H1 (cell line): ENCODE results near the gene POLR3A. TPM values are rescaled to one million over a fixed set of nuclear protein-coding genes. Genes with fewer than 3 reads are reported as not detected.

Experiments used
- CTCF ChIA-PET: fragments of 300-600 bp; sonication (Branson Sonifier 250); formaldehyde crosslinking; loops from one replicate; lab custom pipeline; 2021; ENCODE audit not compliant: partially characterized antibody; lab: Charles Lee
- POLR2A ChIA-PET: fragments of 300-600 bp; sonication (Branson Sonifier 250); formaldehyde crosslinking; loops from one replicate; lab custom pipeline; 2021; ENCODE audit warnings: inconsistent platforms; ENCODE audit not compliant: partially characterized antibody; lab: Charles Lee
- DNase-seq, 2 experiments: peaks; one replicate each; pipeline versions ENCODE4 v3.0.0 to v3.0.0-alpha.2; 2010 to 2022; ENCODE audit warnings: low spot score in 2 of 2, low read depth in 1 of 2, mixed read lengths in 1 of 2
- FAIRE-seq: peaks from 2 replicates; lab custom pipeline; 2011; peaks lifted over from hg19 to GRCh38; lab: Jason Lieb, UNC
- H2AFZ ChIP-seq: 2 replicates; pipeline ENCODE4 v1.8.1; 2012; ENCODE audit warnings: low read length, inconsistent platforms
- H2AK5ac ChIP-seq: 2 replicates; pipeline ENCODE4 v1.6.1; 2013; ENCODE audit warnings: low read depth, low read length
- H2BK120ac ChIP-seq: replicated peaks from 2 replicates; pipeline ENCODE3; 2013; ENCODE audit warnings: low read depth, low read length, inconsistent platforms
- H2BK12ac ChIP-seq: 2 replicates; pipeline ENCODE4 v1.6.1; 2013; ENCODE audit warnings: low read depth, low read length
- H2BK15ac ChIP-seq: 2 replicates; pipeline ENCODE4 v1.6.1; 2013; ENCODE audit warnings: low read length
- H2BK20ac ChIP-seq: 2 replicates; pipeline ENCODE4 v1.6.1; 2013; ENCODE audit warnings: low read length
- H2BK5ac ChIP-seq: 2 replicates; pipeline ENCODE4 v1.6.1; 2013; ENCODE audit warnings: low read depth, low read length
- H3K14ac ChIP-seq: 2 replicates; pipeline ENCODE4 v1.6.1; 2013; ENCODE audit warnings: inconsistent platforms; ENCODE audit not compliant: insufficient read length
- H3K18ac ChIP-seq: 2 replicates; pipeline ENCODE4 v1.6.1; 2013; ENCODE audit warnings: low read length; ENCODE audit errors: extremely low read depth
- H3K23ac ChIP-seq: 2 replicates; pipeline ENCODE4 v1.6.1; 2013; ENCODE audit warnings: inconsistent platforms; ENCODE audit not compliant: insufficient read length
- H3K23me2 ChIP-seq: 2 replicates; pipeline ENCODE4 v1.6.1; 2013; ENCODE audit warnings: low read depth, low read length
- H3K27ac ChIP-seq: 2 replicates; pipeline ENCODE4 v1.6.1; 2011; ENCODE audit warnings: low read depth, low read length, inconsistent platforms
- H3K27me3 ChIP-seq, 4 experiments: replicated peaks in 1 of 4; 1 replicate in 1 of 4; 2 replicates in 3 of 4; pipeline versions ENCODE4 v1.6.1 to v1.8.1; 2011 to 2013; ENCODE audit warnings: low read length in 3 of 4, mild to moderate bottlenecking in 3 of 4, inconsistent platforms in 2 of 4, mixed read lengths in 2 of 4, moderate library complexity in 1 of 4; ENCODE audit not compliant: control insufficient read depth in 3 of 4, insufficient read depth in 3 of 4; ENCODE audit errors: extremely low read depth in 1 of 4
- H3K36me3 ChIP-seq, 4 experiments: 2 replicates each; pipeline versions ENCODE4 v1.6.1 to v1.8.1; 2011 to 2013; ENCODE audit warnings: mild to moderate bottlenecking in 4 of 4, low read length in 3 of 4, moderate library complexity in 2 of 4, control low read depth in 1 of 4, inconsistent platforms in 1 of 4; ENCODE audit not compliant: insufficient read depth in 4 of 4, control insufficient read depth in 2 of 4
- H3K4ac ChIP-seq: replicated peaks from 2 replicates; pipeline ENCODE3; 2013; ENCODE audit warnings: low read length, low read depth, mixed read lengths, inconsistent platforms; ENCODE audit not compliant: insufficient read length
- H3K4me1 ChIP-seq, 4 experiments: replicated peaks in 1 of 4; 1 replicate in 1 of 4; 2 replicates in 3 of 4; pipeline versions ENCODE4 v1.6.1 to v1.8.1; 2011 to 2013; ENCODE audit warnings: low read length in 3 of 4, inconsistent platforms in 2 of 4, mixed read lengths in 1 of 4; ENCODE audit not compliant: insufficient read depth in 4 of 4, control insufficient read depth in 3 of 4
- H3K4me2 ChIP-seq, 2 experiments: 2 replicates each; pipeline versions ENCODE4 v1.6.1 to v1.8.1; 2011 to 2013; ENCODE audit warnings: low read depth in 2 of 2, low read length in 2 of 2, control low read depth in 1 of 2, inconsistent platforms in 1 of 2, mild to moderate bottlenecking in 1 of 2; ENCODE audit not compliant: insufficient read depth in 1 of 2
- H3K4me3 ChIP-seq, 4 experiments: fragments of 200-600, 300-600 bp in 1 of 4; sonication (generic), shearing (Covaris generic), sonication (Bioruptor Twin) in 1 of 4; 2 replicates each; pipeline versions ENCODE4 v1.5.1 to v1.8.1; 2011 to 2016; ENCODE audit warnings: low read length in 4 of 4, low read depth in 3 of 4, control low read depth in 2 of 4, inconsistent platforms in 2 of 4, mild to moderate bottlenecking in 2 of 4, mixed read lengths in 1 of 4, moderate library complexity in 1 of 4; ENCODE audit not compliant: insufficient read depth in 2 of 4; ENCODE audit errors: extremely low read depth in 1 of 4
- H3K56ac ChIP-seq: replicated peaks from 2 replicates; pipeline ENCODE3; 2013; ENCODE audit warnings: low read depth, mild to moderate bottlenecking, mixed read lengths, low read length, inconsistent platforms; ENCODE audit not compliant: insufficient read length
- H3K79me1 ChIP-seq: 2 replicates; pipeline ENCODE4 v1.6.1; 2013; ENCODE audit warnings: low read depth, low read length, control low read depth
- H3K79me2 ChIP-seq, 2 experiments: 2 replicates each; pipeline versions ENCODE4 v1.6.1 to v1.8.1; 2012 to 2013; ENCODE audit warnings: low read length in 2 of 2, mild to moderate bottlenecking in 2 of 2, inconsistent platforms in 1 of 2; ENCODE audit not compliant: insufficient read depth in 2 of 2, control insufficient read depth in 1 of 2
- H3K9ac ChIP-seq, 4 experiments: replicated peaks in 1 of 4; 1 replicate in 1 of 4; 2 replicates in 3 of 4; pipeline versions ENCODE4 v1.6.1 to v1.8.1; 2011 to 2013; ENCODE audit warnings: low read depth in 3 of 4, low read length in 3 of 4, control low read depth in 2 of 4, mild to moderate bottlenecking in 2 of 4, moderate library complexity in 2 of 4, inconsistent platforms in 1 of 4; ENCODE audit errors: extremely low read depth in 1 of 4
- H3K9me3 ChIP-seq, 2 experiments: 2 replicates each; pipeline versions ENCODE4 v1.6.1 to v1.8.1; 2012 to 2013; ENCODE audit warnings: mild to moderate bottlenecking in 2 of 2, moderate library complexity in 2 of 2, control low read depth in 1 of 2, inconsistent platforms in 1 of 2, low read depth in 1 of 2, low read length in 1 of 2, mixed read lengths in 1 of 2; ENCODE audit not compliant: insufficient read depth in 2 of 2
- H4K20me1 ChIP-seq, 2 experiments: replicated peaks in 1 of 2; 2 replicates each; pipeline versions ENCODE3 to v1.8.1; 2011 to 2013; ENCODE audit warnings: inconsistent platforms in 2 of 2, low read length in 2 of 2, mild to moderate bottlenecking in 1 of 2; ENCODE audit not compliant: insufficient read depth in 2 of 2, control insufficient read depth in 1 of 2
- H4K5ac ChIP-seq: 2 replicates; pipeline ENCODE4 v1.6.1; 2013; ENCODE audit warnings: low read length, low read depth, mixed read lengths, inconsistent platforms; ENCODE audit not compliant: insufficient read length
- H4K8ac ChIP-seq: 2 replicates; pipeline ENCODE4 v1.8.0; 2013; ENCODE audit warnings: mild to moderate bottlenecking, moderate library complexity, low read length, inconsistent platforms; ENCODE audit not compliant: insufficient read depth; ENCODE audit errors: extremely low read depth
- H4K91ac ChIP-seq: replicated peaks from 2 replicates; pipeline ENCODE3; 2013; ENCODE audit warnings: low read length, mixed read lengths, inconsistent platforms; ENCODE audit not compliant: insufficient read length
- KDM1A ChIP-seq: fragments of 200-600, 300-600 bp; sonication (generic); IDR thresholded peaks from 2 replicates; pipeline ENCODE4 v1.7.1; 2016; ENCODE audit warnings: mild to moderate bottlenecking, low read length, borderline replicate concordance
- NANOG ChIP-seq: IDR thresholded peaks from 2 replicates; pipeline ENCODE4 v1.6.1; 2011; ENCODE audit warnings: low read length, low read depth, mild to moderate bottlenecking, inconsistent platforms; ENCODE audit not compliant: insufficient read depth, poor library complexity, severe bottlenecking
- WGBS, 2 experiments: shearing (Covaris generic) in 1 of 2; methylation state at CpG; one replicate each; pipeline versions ENCODE4 v1.1.6 to v1.1.7; 2013 to 2015; ENCODE audit warnings: low lambda C conversion rate in 2 of 2, mixed read lengths in 2 of 2, inconsistent platforms in 1 of 2, low coverage in 1 of 2, missing lambda C conversion rate in 1 of 2; ENCODE audit not compliant: insufficient replicate concordance in 2 of 2, insufficient coverage in 1 of 2, insufficient read length in 1 of 2; ENCODE audit errors: extremely low coverage in 1 of 2, missing lambda C conversion rate in 1 of 2; 5-methylcytosine and 5-hydroxymethylcytosine counted together
- polyA plus RNA-seq, 7 experiments: library from polyadenylated mRNA; depleted of rRNA in 3 of 7; stranded (reverse) in 5 of 7; unstranded in 2 of 7; fragments of >200 nt in 5 of 7; fragments of 200-250 nt in 2 of 7; gene quantifications; 1 replicate in 5 of 7; 2 replicates in 1 of 7; 4 replicates in 1 of 7; pipeline versions ENCODE4 v1.2.1 to v1.2.3, GENCODE V29; 2011 to 2013; ENCODE audit warnings: missing spikeins in 2 of 7, mixed read lengths in 2 of 7
- total RNA-seq: library from RNA; stranded (reverse); fragmentation: NEBNext Ultra II Directional; extraction: Animal tissue kit (Norgen Biotek cat#: 25700); gene quantifications from 2 replicates; pipeline ENCODE4 v1.2.1, GENCODE V29; 2021

The POLR3A gene
- total and polyA plus RNA-seq, 2 of the 8 experiments (the other 6 are each of a cell fraction or from before 2014, with no cell fraction given) = 11.3 to 38.6 TPM

DNA sequence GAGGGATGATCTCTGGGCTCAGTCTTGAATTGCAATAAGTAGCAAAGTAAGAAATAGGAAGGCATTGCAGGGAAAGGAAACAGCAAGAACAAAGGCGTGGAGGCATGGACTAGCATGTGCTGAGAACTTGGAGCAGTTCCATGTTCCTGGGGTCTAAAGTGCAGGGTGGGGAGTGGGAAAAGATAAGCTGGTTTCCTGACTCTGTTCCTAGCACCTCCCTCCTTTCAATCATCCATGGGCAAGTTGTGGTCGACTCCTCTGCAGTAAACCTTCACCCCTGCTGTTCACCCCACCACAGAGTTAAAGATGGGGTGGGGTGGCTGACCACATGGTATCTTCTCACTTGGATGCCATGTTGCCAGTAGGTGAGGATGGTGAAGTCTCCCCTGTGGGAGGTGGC is 33.9 kb upstream of the POLR3A start:
- Histone ChIP-seq H2BK15ac (no peak overlapping the region), H3K4me1 (peaks cover 0 to 4% (median 0%) of the 10 kb centered on the region in 4 experiments; a peak in 2 of 7 replicates), H3K18ac (no peak overlapping the region), H4K5ac (no peak overlapping the region), H4K20me1 (no peaks in the 10 kb centered on the region), H3K4ac (no peak overlapping the region), H3K79me2 (no peaks in the 10 kb centered on the region), H3K14ac (no peak overlapping the region), H3K79me1 (no peaks in the 10 kb centered on the region), H2AFZ (no peak overlapping the region), H3K9me3 (no peaks in the 10 kb centered on the region), H2BK20ac (no peak overlapping the region), H2BK12ac (no peak overlapping the region), H2BK5ac (no peak overlapping the region), H2BK120ac (no peak overlapping the region), H3K27ac (no peak overlapping the region), H3K23ac (no peak overlapping the region), H3K36me3 (no peaks in the 10 kb centered on the region), H3K4me2 (no peak overlapping the region), H3K23me2 (peaks cover 2% of the 10 kb centered on the region; the same call in 1 of the 2 replicates), H3K27me3 (no peaks in the 10 kb centered on the region; a peak in 1 of 7 replicates), H3K4me3 (no peak overlapping the region), H2AK5ac (no peak overlapping the region), H4K91ac (no peak overlapping the region), H3K56ac (no peak overlapping the region), H3K9ac (no peak overlapping the region), H4K8ac (no peak overlapping the region)
- FAIRE-seq = no peak
- DNase-seq = no peak
- WGBS, 2 experiments = 93% methylated on average over 2 of the region's 2 CpGs; no CpG with 5 or more reads in 1 of the 2 experiments
- ChIA-PET CTCF (interaction anchor here (0.6 to 1.4 kb wide), 6 partner anchors 16 to 653 kb away, joined by 3 to 8 read pairs (median 3); no protein-coding TSS in a partner anchor), POLR2A (interaction anchor here (1.2 kb wide), 1 partner anchor 24 kb away, joined by 3 read pairs; no protein-coding TSS in a partner anchor)
- TF ChIP-seq NANOG (no peak), KDM1A (no peak)
